Measurements from ENCODE around the gene EXOC4. TPM values are rescaled to one million over a fixed set of nuclear protein-coding genes. Genes with fewer than 3 reads are reported as not detected.

The EXOC4 gene
- total and polyA plus RNA-seq, 2 of the 13 experiments (the other 11 are each of a cell fraction or from before 2014, with no cell fraction given): 22.5 to 39.0 TPM

- no peak for TF ChIP-seq AGO1 (IDR thresholded peaks at IDR 0.05; ENCODE audit: low read depth, low read length, poor library complexity, severe bottlenecking)
- TF ChIP-seq ARID3A (IDR thresholded peaks at IDR 0.05; ENCODE audit: low read depth, low read length): peak; percentile 70
- no peak for TF ChIP-seq HMGA1 (CRISPR knock-in tag; conservative IDR thresholded peaks at IDR 0.05)
- TF ChIP-seq SP2 (CRISPR knock-in tag; IDR thresholded peaks at IDR 0.05): no peak
- no peak for TF ChIP-seq MED1 (CRISPR knock-in tag; IDR thresholded peaks at IDR 0.05)
- no peak for TF ChIP-seq SCMH1 (CRISPR knock-in tag; IDR thresholded peaks at IDR 0.05; ENCODE audit: borderline replicate concordance)
- TF ChIP-seq TEAD2 (CRISPR knock-in tag; IDR thresholded peaks at IDR 0.05): no peak
- TF ChIP-seq ZSCAN9 (CRISPR knock-in tag; IDR thresholded peaks at IDR 0.05; ENCODE audit: borderline replicate concordance): no peak
- TF ChIP-seq E2F1 (CRISPR knock-in tag; IDR thresholded peaks at IDR 0.05): no peak
- TF ChIP-seq TBX3 (IDR thresholded peaks at IDR 0.05; ENCODE audit: borderline replicate concordance): peak; percentile 58; the same call in 1 of the 2 replicates
- no peak for TF ChIP-seq HIVEP1 (CRISPR knock-in tag; IDR thresholded peaks at IDR 0.05)
- no peak for TF ChIP-seq TFDP2 (CRISPR knock-in tag; IDR thresholded peaks at IDR 0.05)
- TF ChIP-seq ARHGAP35 (CRISPR knock-in tag; IDR thresholded peaks at IDR 0.05; ENCODE audit: borderline replicate concordance): no peak
- no peak for TF ChIP-seq CAMTA2 (CRISPR knock-in tag; IDR thresholded peaks at IDR 0.05; ENCODE audit: borderline replicate concordance)
- no peak for TF ChIP-seq BRD4 (CRISPR knock-in tag; IDR thresholded peaks at IDR 0.05)
- TF ChIP-seq ZNF580 (CRISPR knock-in tag; IDR thresholded peaks at IDR 0.05; ENCODE audit: borderline replicate concordance, low read depth): no peak
- no peak for TF ChIP-seq U2AF2 (IDR thresholded peaks at IDR 0.05; ENCODE audit: low read depth, low read length)
- TF ChIP-seq ZNF326 (CRISPR knock-in tag; IDR thresholded peaks at IDR 0.05; ENCODE audit: borderline replicate concordance): no peak
- TF ChIP-seq MEIS1 (CRISPR knock-in tag; IDR thresholded peaks at IDR 0.05; ENCODE audit: borderline replicate concordance): no peak
- no peak for TF ChIP-seq SOX6 (IDR thresholded peaks at IDR 0.05)
- peak; percentile 63; the same call in 1 of the 2 replicates for TF ChIP-seq SOX6 (CRISPR knock-in tag; IDR thresholded peaks at IDR 0.05)
- TF ChIP-seq CENPX (CRISPR knock-in tag; IDR thresholded peaks at IDR 0.05): no peak
- TF ChIP-seq ESRRA (CRISPR knock-in tag; IDR thresholded peaks at IDR 0.05; ENCODE audit: low read depth): no peak
- no peak for TF ChIP-seq KLF11 (CRISPR knock-in tag; IDR thresholded peaks at IDR 0.05)
- TF ChIP-seq MED8 (CRISPR knock-in tag; IDR thresholded peaks at IDR 0.05; ENCODE audit: insufficient replicate concordance): no peak
- no peak for TF ChIP-seq ATM (IDR thresholded peaks at IDR 0.05; ENCODE audit: borderline replicate concordance)
- no peak for TF ChIP-seq NR3C1 (CRISPR knock-in tag; IDR thresholded peaks at IDR 0.05)
- TF ChIP-seq FOXM1 (CRISPR knock-in tag; IDR thresholded peaks at IDR 0.05): no peak
- TF ChIP-seq ZNF350 (CRISPR knock-in tag; IDR thresholded peaks at IDR 0.05; ENCODE audit: borderline replicate concordance, low read depth): no peak
Observed at GRCh38 chr7:133863362-133864061, 610.6 kb downstream of the EXOC4 start (continued).

Data from HepG2 (cell line).